OCI-LY3 (cell line): ENCODE results near the gene BPIFB6.

Source experiments
- H2AFZ ChIP-seq: fragments of 200-600, 300-600 bp; shearing (Covaris generic); 2 replicates; pipeline ENCODE4 v1.6.0; 2014; ENCODE audit warnings: antibody characterized with exemption, low read depth, low read length
- H3K27ac ChIP-seq: fragments of 200-600, 300-600 bp; sonication (generic); 2 replicates; pipeline ENCODE4 v1.5.1; 2014; ENCODE audit warnings: mild to moderate bottlenecking, low read length, moderate library complexity, mixed read lengths
- H3K27me3 ChIP-seq: fragments of 200-600, 300-600 bp; sonication (generic); 2 replicates; pipeline ENCODE4 v1.6.1; 2014; ENCODE audit warnings: low read depth, low read length, mixed read lengths
- H3K36me3 ChIP-seq: fragments of 200-600, 300-600 bp; sonication (generic); replicated peaks from 2 replicates; pipeline ENCODE3; 2014; ENCODE audit warnings: low read depth, low read length, mixed read lengths
- H3K4me1 ChIP-seq: fragments of 300-600, 200-600 bp; sonication (generic); 2 replicates; pipeline ENCODE4 v1.6.1; 2014; ENCODE audit warnings: low read length, mixed read lengths
- H3K4me2 ChIP-seq: fragments of 200-600, 300-600 bp; sonication (generic); 2 replicates; pipeline ENCODE4 v1.6.1; 2014; ENCODE audit warnings: low read length, mixed read lengths
- H3K4me3 ChIP-seq: fragments of 300-600, 200-600 bp; sonication (generic); 2 replicates; pipeline ENCODE4 v1.5.1; 2014; ENCODE audit warnings: antibody characterized with exemption, mild to moderate bottlenecking, low read length, moderate library complexity
- H3K79me2 ChIP-seq: fragments of 300-600, 200-600 bp; shearing (Covaris generic); 2 replicates; pipeline ENCODE4 v1.6.1; 2014; ENCODE audit warnings: mild to moderate bottlenecking, low read length, mixed read lengths
- H3K9ac ChIP-seq: fragments of 300-600, 200-600 bp; shearing (Covaris generic); 2 replicates; pipeline ENCODE4 v1.6.0; 2014; ENCODE audit warnings: mild to moderate bottlenecking, low read length, moderate library complexity
- H3K9me3 ChIP-seq: fragments of 200-600, 300-600 bp; shearing (Covaris generic); 2 replicates; pipeline ENCODE4 v1.6.1; 2014; ENCODE audit warnings: low read length, mixed read lengths; ENCODE audit not compliant: insufficient read depth
- H4K20me1 ChIP-seq: fragments of 200-600, 300-600 bp; sonication (generic); 2 replicates; pipeline ENCODE4 v1.6.1; 2016; ENCODE audit warnings: low read length, mixed read lengths; ENCODE audit not compliant: insufficient read depth
- CTCF ChIP-seq: fragments of 200-600, 300-600 bp; sonication (generic); IDR thresholded peaks from 2 replicates; pipeline ENCODE4 v1.5.1; 2014; ENCODE audit warnings: antibody characterized with exemption, low read length, low read depth
- EZH2phosphoT487 ChIP-seq: fragments of 200-600 bp; shearing (Covaris generic); IDR thresholded peaks from 2 replicates; pipeline ENCODE4 v1.6.1; 2018; ENCODE audit warnings: antibody characterized with exemption, mixed run types, low read depth

The BPIFB6 gene

GRCh38 chr20:33025318-33025876 lies 6.1 kb upstream of the BPIFB6 start:
- H3K4me2 ChIP-seq: no peak overlapping the region
- no peak overlapping the region for H3K4me3 ChIP-seq
- peaks cover 20% of the 10 kb centered on the region for H3K4me1 ChIP-seq
- H3K9me3 ChIP-seq: no peaks in the 10 kb centered on the region
- no peak overlapping the region for H3K9ac ChIP-seq
- no peak overlapping the region for H3K27ac ChIP-seq
- no peaks in the 10 kb centered on the region for H3K36me3 ChIP-seq
- peaks cover 38% of the 10 kb centered on the region for H3K27me3 ChIP-seq
- no peak overlapping the region for H2AFZ ChIP-seq
- no peaks in the 10 kb centered on the region for H4K20me1 ChIP-seq
- H3K79me2 ChIP-seq: no peaks in the 10 kb centered on the region
- no peak for TF ChIP-seq CTCF
- no peak for TF ChIP-seq EZH2phosphoT487

- H3K9me3 ChIP-seq: no peaks in the 10 kb centered on the region
- H3K4me1 ChIP-seq: peaks cover 16% of the 10 kb centered on the region
- no peaks in the 10 kb centered on the region for H3K36me3 ChIP-seq
- H3K27me3 ChIP-seq: peaks cover 38% of the 10 kb centered on the region
- TF ChIP-seq CTCF (no peak), EZH2phosphoT487 (no peak)
- H2AFZ ChIP-seq: no peak overlapping the region
- no peak overlapping the region for H3K4me3 ChIP-seq
- no peak overlapping the region for H3K4me2 ChIP-seq
- no peaks in the 10 kb centered on the region for H3K79me2 ChIP-seq
- H3K27ac ChIP-seq: no peak overlapping the region
- H3K9ac ChIP-seq: no peak overlapping the region
- H4K20me1 ChIP-seq: no peaks in the 10 kb centered on the region
Measured at GRCh38 chr20:33026072-33026778, 5.2 kb upstream of the BPIFB6 start.

GRCh38 chr20:33026779-33027759 lies 4.4 kb upstream of the BPIFB6 start:
- H3K4me1 ChIP-seq: peaks cover 7% of the 10 kb centered on the region
- H2AFZ ChIP-seq: no peak overlapping the region
- TF ChIP-seq CTCF (no peak), EZH2phosphoT487 (no peak)
- H3K4me3 ChIP-seq: no peak overlapping the region
- H3K27me3 ChIP-seq: peaks cover 38% of the 10 kb centered on the region
- no peaks in the 10 kb centered on the region for H3K9me3 ChIP-seq
- no peak overlapping the region for H3K4me2 ChIP-seq
- no peak overlapping the region for H3K9ac ChIP-seq
- H4K20me1 ChIP-seq: no peaks in the 10 kb centered on the region
- no peaks in the 10 kb centered on the region for H3K36me3 ChIP-seq
- no peak overlapping the region for H3K27ac ChIP-seq
- H3K79me2 ChIP-seq: no peaks in the 10 kb centered on the region
